GM19025 (cell line): ENCODE results near the gene PDE1C.

ENCODE experiments used
- ATAC-seq: cut with Tn5 transposase; IDR thresholded peaks from one replicate; pipeline ENCODE4 v1.9.1; 2021; ENCODE audit warnings: mild to moderate bottlenecking, low read depth, moderate library complexity; ENCODE audit not compliant: unreplicated experiment

The PDE1C gene

DNA sequence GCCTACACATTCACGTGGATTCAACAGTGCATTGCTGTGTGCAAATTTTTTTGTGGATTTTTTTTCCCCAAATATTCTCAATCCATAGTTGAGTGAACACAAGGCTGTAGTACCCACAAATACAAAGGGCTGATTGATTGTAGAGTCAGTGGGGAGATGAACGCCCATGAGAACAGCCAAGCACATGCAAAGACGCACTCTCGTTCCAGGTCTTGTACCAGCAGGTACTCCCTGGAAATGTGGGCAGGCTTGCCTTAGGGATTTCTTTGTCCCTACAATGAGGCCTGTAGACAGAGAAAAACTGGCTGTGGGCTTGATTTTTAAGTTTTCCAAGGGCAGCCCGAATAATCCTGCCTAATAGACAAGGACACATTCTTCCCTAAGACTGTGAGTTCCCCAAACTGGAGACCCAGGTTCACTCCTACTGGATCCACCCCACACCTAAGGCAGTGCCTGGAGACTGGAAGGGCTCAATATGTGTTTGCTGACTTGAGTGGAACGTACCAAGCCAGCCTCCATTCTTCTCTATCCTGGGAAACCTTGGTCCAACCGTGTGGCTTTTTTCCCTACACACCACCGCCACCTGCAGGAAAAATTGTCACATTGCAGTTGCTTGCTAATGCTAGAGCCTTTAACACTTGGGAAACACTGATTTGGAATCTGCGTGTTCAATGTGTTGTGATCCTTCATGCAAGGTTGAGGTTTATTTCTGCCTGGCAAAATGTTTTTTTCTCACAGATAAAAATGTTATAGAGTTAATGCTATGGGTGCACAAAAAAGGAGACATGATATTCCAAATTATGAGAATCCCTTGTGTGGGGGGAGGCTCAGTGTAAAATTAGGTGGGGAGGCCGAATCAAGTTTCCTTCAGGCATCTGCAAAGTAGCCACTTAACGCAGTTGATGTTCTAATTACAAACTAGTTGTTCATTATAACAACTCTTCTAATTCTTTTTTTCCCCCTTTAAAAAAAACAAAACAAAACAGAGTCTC is 333.9 kb downstream of the PDE1C start:
- no peak for ATAC-seq

DNA sequence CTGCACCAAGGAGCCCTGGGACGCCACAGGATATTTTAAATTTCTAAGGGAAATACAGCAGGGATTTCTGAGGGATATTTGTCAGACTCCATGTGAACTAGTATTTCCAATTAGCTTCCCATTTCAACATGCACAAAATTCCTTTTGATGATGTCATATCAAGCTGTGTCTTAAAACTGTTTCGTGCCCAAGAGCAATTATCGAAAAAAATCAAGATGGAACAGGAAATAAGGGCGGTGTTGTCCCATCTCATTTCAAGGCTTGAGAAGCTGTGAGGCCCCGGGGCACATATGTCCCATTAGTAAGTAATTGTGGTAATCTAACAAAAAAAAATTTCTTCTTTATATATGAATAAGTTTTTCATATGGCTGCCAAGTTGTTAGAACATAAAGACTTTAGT is 335.8 kb downstream of the PDE1C start:
- ATAC-seq = no peak

GRCh38 chr7:31729195-31729804 is 340.9 kb downstream of the PDE1C start:
- ATAC-seq = no peak

GRCh38 chr7:31724696-31725095 is 345.5 kb downstream of the PDE1C start:
- ATAC-seq = no peak

GRCh38 chr7:31720366-31720765 is 349.8 kb downstream of the PDE1C start:
- ATAC-seq = no peak

DNA sequence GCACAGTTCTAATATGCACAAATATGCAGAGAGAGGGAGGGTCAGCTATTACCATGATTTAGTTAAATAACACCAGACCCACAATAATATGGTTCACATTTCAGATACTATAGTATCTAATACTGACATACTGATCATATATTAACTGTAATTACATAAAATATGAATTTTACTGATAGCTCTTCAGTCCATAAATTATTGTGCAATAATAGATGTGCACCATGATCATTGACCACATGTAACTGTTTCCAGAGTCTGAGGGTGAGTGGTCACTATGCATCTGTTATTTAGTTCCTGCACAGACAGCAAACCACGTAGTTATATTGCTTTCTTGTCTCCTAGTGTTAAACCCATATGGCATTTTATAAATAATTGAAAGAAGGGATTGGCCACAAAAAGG is 353.9 kb downstream of the PDE1C start:
- no peak for ATAC-seq

DNA sequence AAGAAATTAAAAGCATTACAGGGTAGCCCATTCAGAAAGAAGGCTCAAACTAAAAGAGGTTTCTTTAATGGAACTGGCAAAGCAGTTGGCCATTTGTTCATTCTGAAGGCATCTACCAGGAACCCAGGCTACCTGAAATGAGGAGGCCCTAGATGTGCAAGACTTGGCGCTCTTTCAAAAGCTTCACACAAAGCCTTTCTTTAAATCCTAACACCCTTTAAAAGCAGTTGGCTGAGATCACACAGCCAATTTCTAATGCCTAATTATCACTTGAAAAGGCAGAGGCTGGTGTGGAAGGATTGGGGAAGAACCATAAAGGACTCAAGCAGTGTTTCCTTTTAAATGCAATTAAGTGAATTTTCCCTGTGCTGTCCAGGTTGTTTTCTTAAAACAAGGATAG is 360.0 kb downstream of the PDE1C start:
- no peak for ATAC-seq

- no peak for ATAC-seq
Observed at GRCh38 chr7:31707089-31707488, 363.1 kb downstream of the PDE1C start.

- no peak for ATAC-seq
Observed at GRCh38 chr7:31705377-31705776, 364.8 kb downstream of the PDE1C start.

GRCh38 chr7:31702354-31702753 is 367.9 kb downstream of the PDE1C start:
- no peak for ATAC-seq
